Heart left ventricle (tissue), 13 donors: ENCODE data around the gene AGMO.

ENCODE experiments used
- POLR2A ChIP-seq, 2 donors: fragments of 450-650 bp; IDR thresholded peaks; one replicate each; pipeline ENCODE4 v1.6.1; 2017; ENCODE audit warnings: antibody characterized with exemption in 2 of 2, mild to moderate bottlenecking in 2 of 2, moderate library complexity in 2 of 2
- TF ChIP-seq, protein P1 (sequence below), 12 donors: fragments of 200-600 bp; sonication (generic) in 4 of 12; IDR thresholded peaks; one replicate each; pipeline versions ENCODE4 v1.5.0 to v1.8.0; 2018 to 2022; ENCODE audit warnings: antibody characterized with exemption in 12 of 12, mild to moderate bottlenecking in 5 of 12
- donor health status: ischemic (EF 13 %, LVEDD 7.1; RV severe dilation, severe dysfunction).
- donor health status: DM: no; HTN: yes; CAD: no.
- donor health status: DM: no; HTN: no; CAD: no.
- donor health status: ischemic (EF 25% LVEDD 6.9; RV normal size, moderate dysfunction).
- donor health status: ischemic (EF 25% LVEDD 5.7; RV mildly dilated, moderate dysfunction).
- donor health status: ischemic (EF 35%, LVEDD 5.7; RV mildly dilated, moderate dysfunction).
- donor health status: nonischemic (EF 11% LVEDD 7.7; RV severe dilation, severe dysfunction).
- donor health status: DM: yes; HTN: yes; CAD: no.
- donor health status: PGD.
- donor health status: ischemic (EF 29% LVEDD 5.4; RV normal size, mild dysfunction).
- donor health status: nonischemic (EF 23%, LVEDD 6.1; RV moderate dilation, normal function).

DNA sequence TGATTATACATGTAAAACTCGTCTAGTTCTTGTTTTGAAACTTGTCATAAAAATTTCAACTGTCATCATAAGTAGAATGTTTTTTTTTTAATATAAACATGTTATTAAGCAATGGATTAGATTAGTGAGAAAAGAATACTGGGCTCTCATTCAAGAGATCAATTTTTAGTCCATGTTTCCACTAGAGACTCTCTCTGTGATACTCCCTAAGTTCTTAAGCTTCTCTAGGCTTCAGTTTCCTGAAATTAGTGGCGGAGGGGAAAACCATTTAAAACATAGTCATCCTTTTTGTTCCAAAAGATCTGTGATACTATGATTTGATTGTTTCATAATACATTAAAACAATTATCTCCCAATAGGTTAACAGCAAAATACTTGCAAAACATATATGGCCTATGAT lies 142.2 kb downstream of the AGMO start:
- TF ChIP-seq, protein P1, sequence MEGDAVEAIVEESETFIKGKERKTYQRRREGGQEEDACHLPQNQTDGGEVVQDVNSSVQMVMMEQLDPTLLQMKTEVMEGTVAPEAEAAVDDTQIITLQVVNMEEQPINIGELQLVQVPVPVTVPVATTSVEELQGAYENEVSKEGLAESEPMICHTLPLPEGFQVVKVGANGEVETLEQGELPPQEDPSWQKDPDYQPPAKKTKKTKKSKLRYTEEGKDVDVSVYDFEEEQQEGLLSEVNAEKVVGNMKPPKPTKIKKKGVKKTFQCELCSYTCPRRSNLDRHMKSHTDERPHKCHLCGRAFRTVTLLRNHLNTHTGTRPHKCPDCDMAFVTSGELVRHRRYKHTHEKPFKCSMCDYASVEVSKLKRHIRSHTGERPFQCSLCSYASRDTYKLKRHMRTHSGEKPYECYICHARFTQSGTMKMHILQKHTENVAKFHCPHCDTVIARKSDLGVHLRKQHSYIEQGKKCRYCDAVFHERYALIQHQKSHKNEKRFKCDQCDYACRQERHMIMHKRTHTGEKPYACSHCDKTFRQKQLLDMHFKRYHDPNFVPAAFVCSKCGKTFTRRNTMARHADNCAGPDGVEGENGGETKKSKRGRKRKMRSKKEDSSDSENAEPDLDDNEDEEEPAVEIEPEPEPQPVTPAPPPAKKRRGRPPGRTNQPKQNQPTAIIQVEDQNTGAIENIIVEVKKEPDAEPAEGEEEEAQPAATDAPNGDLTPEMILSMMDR (IDR thresholded peaks at IDR 0.05), result no peak
- TF ChIP-seq POLR2A (IDR thresholded peaks at IDR 0.05), result no peak
